Stimulated activated CD8-positive, alpha-beta memory T cell treated with anti-CD3 and anti-CD28 coated beads, Interleukin-7, amount 100 ng/mL, for 24 hours (primary cell): ENCODE measurements around the gene AP3B1.

Experiments used
- DNase-seq: peaks from one replicate; pipeline ENCODE4 v3.0.0-alpha.2; 2020; ENCODE audit warnings: low read depth

AP3B1 gene

GRCh38 chr5:78003919-78004318, 290.6 kb downstream of the AP3B1 start:
- DNase-seq: no peak

- no peak for DNase-seq
These were observed 291.0 kb downstream of the AP3B1 start for GRCh38 chr5:78003450-78003849.

- DNase-seq: no peak
These were observed 291.8 kb downstream of the AP3B1 start for GRCh38 chr5:78002690-78003089.

GRCh38 chr5:78001197-78001596, 293.3 kb downstream of the AP3B1 start:
- no peak for DNase-seq

GRCh38 chr5:78000191-78000590, 294.3 kb downstream of the AP3B1 start:
- DNase-seq: no peak

GRCh38 chr5:77999399-77999798, 295.1 kb downstream of the AP3B1 start:
- no peak for DNase-seq

GRCh38 chr5:77996943-77997342, 297.6 kb downstream of the AP3B1 start:
- no peak for DNase-seq

GRCh38 chr5:77995793-77996409, 298.6 kb downstream of the AP3B1 start:
- no peak for DNase-seq

- no peak for DNase-seq
These were observed 299.6 kb downstream of the AP3B1 start for GRCh38 chr5:77994943-77995342.

GRCh38 chr5:77993855-77994318, 300.6 kb downstream of the AP3B1 start:
- DNase-seq: no peak

- no peak for DNase-seq
These were observed 301.2 kb downstream of the AP3B1 start for GRCh38 chr5:77993141-77993854.

- DNase-seq: no peak
These were observed 303.4 kb downstream of the AP3B1 start for GRCh38 chr5:77991084-77991483.

GRCh38 chr5:77990020-77990419, 304.5 kb downstream of the AP3B1 start:
- no peak for DNase-seq

- no peak for DNase-seq
These were observed 306.5 kb downstream of the AP3B1 start for GRCh38 chr5:77987988-77988387.

- no peak for DNase-seq
These were observed 307.2 kb downstream of the AP3B1 start for GRCh38 chr5:77987331-77987730.

- no peak for DNase-seq
These were observed 308.2 kb downstream of the AP3B1 start for GRCh38 chr5:77986261-77986660.

- no peak for DNase-seq
These were observed 309.3 kb downstream of the AP3B1 start for GRCh38 chr5:77985247-77985646.

GRCh38 chr5:77984587-77984986, 309.9 kb downstream of the AP3B1 start:
- no peak for DNase-seq

GRCh38 chr5:77983482-77984199, 310.9 kb downstream of the AP3B1 start:
- DNase-seq: no peak

GRCh38 chr5:77981820-77982219, 312.7 kb downstream of the AP3B1 start:
- DNase-seq: no peak

GRCh38 chr5:77974576-77974975, 319.9 kb downstream of the AP3B1 start:
- no peak for DNase-seq

GRCh38 chr5:77973253-77973609, 321.3 kb downstream of the AP3B1 start:
- no peak for DNase-seq
